ENCODE measurements around the gene TET3. TPM values are rescaled to one million over a fixed set of nuclear protein-coding genes. Genes with fewer than 3 reads are reported as not detected.
A peak's percentile ranks its signal among the peaks of the same experiment; 100 is the strongest.

The TET3 gene
- total RNA-seq, 3 donors from 2014 or later: 7.9 to 13.2 (median 9.8) TPM

- peaks cover 0 to 10% of the 10 kb centered on the region in 2 donors for H3K4me1 ChIP-seq
- TF ChIP-seq POLR2AphosphoS5 (IDR thresholded peaks at IDR 0.05): no peak
- no peak for TF ChIP-seq CTCF (IDR thresholded peaks at IDR 0.05)
- no peak for TF ChIP-seq POLR2A (IDR thresholded peaks at IDR 0.05)
- no peak for DNase-seq (ENCODE audit: low spot score in 2 of 2)
These were observed 13.1 kb downstream of the TET3 start for GRCh38 chr2:73997813-73998212.

GRCh38 chr2:73998451-73998850 lies 13.7 kb downstream of the TET3 start:
- intact Hi-C loops (cut with DNase I; ENCODE audit: low total_unique reads): no loop called here
- TF ChIP-seq CTCF (IDR thresholded peaks at IDR 0.05) (no peak), POLR2AphosphoS5 (IDR thresholded peaks at IDR 0.05) (no peak), POLR2A (IDR thresholded peaks at IDR 0.05) (no peak)
- H3K4me1 ChIP-seq: peaks cover 0 to 11% of the 10 kb centered on the region in 2 donors
- no peaks in the 10 kb centered on the region for H3K27me3 ChIP-seq
- no peak for DNase-seq (ENCODE audit: low spot score in 2 of 2)
- H3K4me3 ChIP-seq: no peak overlapping the region
- H3K36me3 ChIP-seq: no peaks in the 10 kb centered on the region
- H3K27ac ChIP-seq: no peak overlapping the region
- H3K9me3 ChIP-seq: no peaks in the 10 kb centered on the region

More at GRCh38 chr2:73997813-73998212, 13.1 kb downstream of the TET3 start:
- intact Hi-C loops (cut with DNase I; ENCODE audit: low total_unique reads): no loop called here
- Histone ChIP-seq H3K27me3 (no peaks in the 10 kb centered on the region), H3K4me3 (no peak overlapping the region), H3K9me3 (no peaks in the 10 kb centered on the region), H3K36me3 (no peaks in the 10 kb centered on the region), H3K27ac (no peak overlapping the region)

- H3K9me3 ChIP-seq: no peaks in the 10 kb centered on the region
- TF ChIP-seq POLR2AphosphoS5 (IDR thresholded peaks at IDR 0.05) (no peak), POLR2A (IDR thresholded peaks at IDR 0.05) (no peak), CTCF (IDR thresholded peaks at IDR 0.05) (no peak)
- H3K4me3 ChIP-seq: no peak overlapping the region
- DNase-seq (ENCODE audit: low spot score in 2 of 2): no peak
- no peaks in the 10 kb centered on the region for H3K36me3 ChIP-seq
- H3K27ac ChIP-seq: no peak overlapping the region
- no peaks in the 10 kb centered on the region for H3K27me3 ChIP-seq
- intact Hi-C loops (cut with DNase I; ENCODE audit: low total_unique reads): no loop called here
- H3K4me1 ChIP-seq: peaks cover 0 to 16% of the 10 kb centered on the region in 2 donors
These were observed 14.2 kb downstream of the TET3 start for GRCh38 chr2:73998933-73999332.

DNA sequence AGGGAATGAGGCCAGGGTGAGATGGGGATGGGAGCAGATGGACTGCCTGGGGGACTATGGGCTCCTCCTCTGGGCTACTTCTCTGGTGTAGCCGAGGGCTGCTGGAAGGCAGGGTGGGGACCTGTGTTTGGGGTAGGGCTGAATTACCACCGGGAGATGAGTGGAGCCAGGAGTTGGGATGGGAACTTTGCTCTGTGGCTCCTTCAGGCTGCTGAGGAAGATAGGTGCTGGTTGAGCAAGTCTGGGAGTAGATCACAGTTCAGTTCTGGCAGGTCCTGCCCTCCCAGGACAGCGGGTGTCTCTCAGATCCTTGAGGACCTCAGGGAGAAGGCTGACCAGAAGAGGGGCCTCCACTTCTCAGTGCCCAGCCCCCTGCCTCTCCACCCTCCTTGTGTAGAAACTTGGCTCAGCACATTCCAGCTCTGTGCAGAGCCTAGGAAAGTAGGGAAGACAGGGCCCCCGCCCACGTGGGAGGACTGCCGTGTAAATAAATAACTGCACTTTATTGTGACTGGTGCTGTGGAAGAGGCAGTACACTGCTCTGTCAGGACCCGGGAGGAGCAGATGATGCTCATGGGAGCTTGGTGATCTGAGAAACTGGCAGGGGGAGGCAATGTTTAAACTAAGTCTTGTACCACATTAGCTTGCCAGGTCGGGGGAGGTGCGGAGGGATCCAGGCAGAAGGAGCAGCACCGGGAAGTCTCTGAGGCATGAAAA lies 15.3 kb downstream of the TET3 start:
- Histone ChIP-seq H3K27me3 (no peaks in the 10 kb centered on the region), H3K4me3 (no peak overlapping the region), H3K4me1 (peaks cover 0 to 16% of the 10 kb centered on the region in 2 donors), H3K27ac (peak overlapping the region; percentile 8 to 48), H3K9me3 (no peaks in the 10 kb centered on the region), H3K36me3 (no peaks in the 10 kb centered on the region)
- intact Hi-C loops (cut with DNase I; ENCODE audit: low total_unique reads): no loop called here
- DNase-seq (ENCODE audit: low spot score in 2 of 2): no peak
- no peak for TF ChIP-seq POLR2AphosphoS5 (IDR thresholded peaks at IDR 0.05)
- no peak for TF ChIP-seq POLR2A (IDR thresholded peaks at IDR 0.05)
- no peak for TF ChIP-seq CTCF (IDR thresholded peaks at IDR 0.05)

DNA sequence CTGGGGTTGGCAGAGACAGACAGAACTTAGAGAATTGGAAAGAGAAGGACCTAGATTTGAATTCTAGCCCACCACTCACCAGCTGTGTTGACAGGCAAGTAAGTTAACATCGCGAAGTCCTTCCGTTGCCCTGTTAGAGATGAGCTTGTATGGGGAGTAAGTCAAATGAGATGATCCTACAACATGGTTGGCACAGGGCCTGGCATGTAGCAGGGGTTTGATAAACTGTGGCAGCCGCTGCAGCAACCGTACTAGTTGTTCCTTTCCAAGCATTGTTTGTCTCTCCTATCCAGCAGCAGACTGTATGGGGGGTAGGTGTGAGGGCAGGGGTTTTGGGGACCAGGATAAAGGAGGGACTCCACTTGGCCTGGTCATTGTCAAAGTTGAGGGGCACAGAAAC lies 16.0 kb downstream of the TET3 start:
- no peak for TF ChIP-seq POLR2A (IDR thresholded peaks at IDR 0.05)
- no peak for TF ChIP-seq CTCF (IDR thresholded peaks at IDR 0.05)
- no peak for TF ChIP-seq POLR2AphosphoS5 (IDR thresholded peaks at IDR 0.05)
- no peak for DNase-seq (ENCODE audit: low spot score in 2 of 2)
- intact Hi-C loops (cut with DNase I; ENCODE audit: low total_unique reads): no loop called here
- Histone ChIP-seq H3K9me3 (no peaks in the 10 kb centered on the region), H3K36me3 (no peaks in the 10 kb centered on the region), H3K4me1 (peaks cover 0 to 16% of the 10 kb centered on the region in 2 donors), H3K27ac (peak overlapping the region; percentile 8 to 12), H3K27me3 (no peaks in the 10 kb centered on the region), H3K4me3 (no peak overlapping the region)
